Keratinocyte (primary cell): ENCODE results near the gene LPCAT1. TPM values are rescaled to one million over a fixed set of nuclear protein-coding genes. Genes with fewer than 3 reads are reported as not detected.
A peak's percentile ranks its signal among the peaks of the same experiment; 100 is the strongest.
"Not testable (repeated sequence)": the region's sequence is repeated elsewhere in the genome, so short reads cannot be mapped to it uniquely, and the experiment has no call there.

ENCODE experiments used
- DNase-seq: peaks from one replicate; pipeline ENCODE4 v3.0.0-alpha.2; 2011; ENCODE audit warnings: low read depth, missing footprints, low spot score
- FAIRE-seq: peaks from 2 replicates; lab custom pipeline; 2011; peaks lifted over from hg19 to GRCh38; lab: Jason Lieb, UNC
- H2AFZ ChIP-seq: 2 replicates; pipeline ENCODE4 v1.6.0; 2012; ENCODE audit warnings: low read length, control low read depth, inconsistent platforms; ENCODE audit not compliant: control insufficient read depth
- H3K27ac ChIP-seq: 2 replicates; pipeline ENCODE4 v1.5.1; 2011; ENCODE audit warnings: low read length; ENCODE audit not compliant: control insufficient read depth, insufficient read depth
- H3K27me3 ChIP-seq: 3 replicates; pipeline ENCODE4 v1.6.0; 2011; ENCODE audit warnings: low read length; ENCODE audit not compliant: control insufficient read depth, insufficient read depth; ENCODE audit errors: extremely low read depth
- H3K36me3 ChIP-seq, 2 experiments: 2 replicates in 1 of 2; 3 replicates in 1 of 2; pipeline ENCODE4 v1.5.1; 2011; ENCODE audit warnings: low read length in 2 of 2, mild to moderate bottlenecking in 1 of 2; ENCODE audit not compliant: control insufficient read depth in 2 of 2, insufficient read depth in 2 of 2; ENCODE audit errors: extremely low read depth in 1 of 2
- H3K4me1 ChIP-seq: 3 replicates; pipeline ENCODE4 v1.5.1; 2011; ENCODE audit warnings: low read length; ENCODE audit not compliant: control insufficient read depth, insufficient read depth; ENCODE audit errors: extremely low read depth
- H3K4me2 ChIP-seq: 3 replicates; pipeline ENCODE4 v1.6.0; 2011; ENCODE audit warnings: low read depth, low read length; ENCODE audit not compliant: control insufficient read depth, insufficient read depth; ENCODE audit errors: extremely low read depth
- H3K4me3 ChIP-seq, 3 experiments: fragments of 200-600 bp in 1 of 3; sonication (generic) in 1 of 3; 2 replicates in 2 of 3; 3 replicates in 1 of 3; pipeline ENCODE4 v1.5.1; 2011 to 2016; ENCODE audit warnings: low read length in 3 of 3, mild to moderate bottlenecking in 3 of 3, control low read depth in 2 of 3, inconsistent platforms in 1 of 3, low read depth in 1 of 3, mixed read lengths in 1 of 3, mixed run types in 1 of 3, moderate library complexity in 1 of 3; ENCODE audit not compliant: control insufficient read depth in 2 of 3, insufficient read depth in 2 of 3; ENCODE audit errors: extremely low read depth in 1 of 3
- H3K79me2 ChIP-seq: 2 replicates; pipeline ENCODE4 v1.6.0; 2012; ENCODE audit warnings: low read length; ENCODE audit not compliant: control insufficient read depth, insufficient read depth
- H3K9ac ChIP-seq: 3 replicates; pipeline ENCODE4 v1.6.0; 2011; ENCODE audit warnings: low read length; ENCODE audit not compliant: control insufficient read depth, insufficient read depth; ENCODE audit errors: extremely low read depth
- H3K9me1 ChIP-seq: 3 replicates; pipeline ENCODE4 v1.6.0; 2011; ENCODE audit warnings: low read length; ENCODE audit not compliant: control insufficient read depth, insufficient read depth; ENCODE audit errors: extremely low read depth
- H3K9me3 ChIP-seq: 2 replicates; pipeline ENCODE4 v1.5.1; 2012; ENCODE audit warnings: low read depth, low read length; ENCODE audit not compliant: control insufficient read depth
- H4K20me1 ChIP-seq: 3 replicates; pipeline ENCODE4 v1.6.0; 2011; ENCODE audit warnings: low read length; ENCODE audit not compliant: control insufficient read depth, insufficient read depth; ENCODE audit errors: extremely low read depth
- CTCF ChIP-seq, 3 experiments: IDR thresholded peaks in 1 of 3; conservative IDR thresholded peaks in 1 of 3; optimal IDR thresholded peaks in 1 of 3; 2 replicates in 2 of 3; 3 replicates in 1 of 3; pipeline versions ENCODE3 to v1.5.1; 2011; ENCODE audit warnings: low read length in 3 of 3, mild to moderate bottlenecking in 3 of 3, moderate library complexity in 2 of 3, control low read depth in 1 of 3, inconsistent platforms in 1 of 3; ENCODE audit not compliant: insufficient read depth in 2 of 3; ENCODE audit errors: extremely low read depth in 1 of 3
- EZH2 ChIP-seq: IDR thresholded peaks from one replicate; pipeline ENCODE4 v1.6.1; 2012; ENCODE audit warnings: inconsistent platforms, mild to moderate bottlenecking, low read length, moderate library complexity
- dilution Hi-C: fragments of 300-500 bp; cut with MboI; formaldehyde crosslinking; loops from one replicate; pipeline ENCODE4 v1.7.0; 2020; ENCODE audit warnings: low sequenced_read_pairs; ENCODE audit not compliant: extremely low pct_ligation_motif_present
- polyA minus RNA-seq, 3 experiments: library from RNA; depleted of rRNA, polyadenylated mRNA; stranded (reverse); fragments of >200 nt; gene quantifications; 1 replicate in 1 of 3; 2 replicates in 1 of 3; 3 replicates in 1 of 3; pipeline ENCODE4 v1.2.3, GENCODE V29; 2011
- polyA plus RNA-seq, 5 experiments: library from polyadenylated mRNA; depleted of rRNA in 3 of 5; stranded (reverse) in 3 of 5; stranded (forward) in 1 of 5; unstranded in 1 of 5; fragments of >200 nt; gene quantifications; 1 replicate in 1 of 5; 2 replicates in 3 of 5; 3 replicates in 1 of 5; pipeline versions ENCODE4 v1.2.1 to v1.2.3, GENCODE V29; 2011 to 2012; ENCODE audit warnings: missing spikeins in 2 of 5, low read depth in 1 of 5, low replicate concordance in 1 of 5

LPCAT1 gene
- polyA plus RNA-seq (25.4 to 67.3 TPM (median 32.9 TPM) in 3 replicates), polyA minus RNA-seq (27.9 to 30.0 TPM (median 28.5 TPM) in 3 replicates)
- polyA plus RNA-seq (2011; ENCODE audit: low read depth), result 12.0 TPM
- 22.6 and 22.8 TPM in 2 replicates for polyA plus RNA-seq (2011; cell fraction: cytosol; rRNA removed)
- polyA plus RNA-seq (2011; cell fraction: nucleus; rRNA removed), result 65.7 and 66.3 TPM in 2 replicates
- polyA plus RNA-seq (2012; ENCODE audit: low replicate concordance), result 15.3 and 34.5 TPM in 2 replicates
- 28.4 TPM for polyA minus RNA-seq (2011; cell fraction: cytosol; rRNA and poly(A)+ RNA removed)
- 49.3 and 57.1 TPM in 2 replicates for polyA minus RNA-seq (2011; cell fraction: nucleus; rRNA and poly(A)+ RNA removed)

- Histone ChIP-seq H3K27me3 (no peaks in the 10 kb centered on the region), H3K4me1 (peaks cover 10% of the 10 kb centered on the region), H2AFZ (peak within 1 kb of the TSS; percentile 68), H3K9me3 (no peaks in the 10 kb centered on the region), H3K9me1 (no peaks in the 10 kb centered on the region), H3K4me2 (peak within 1 kb of the TSS; percentile 90), H4K20me1 (peaks cover 4% of the 10 kb centered on the region), H3K4me3 (peak within 1 kb of the TSS; percentile 73 to 78 (median 73)), H3K9ac (peak within 1 kb of the TSS; percentile 74), H3K36me3 (peaks cover 3 to 11% of the 10 kb centered on the region in 2 experiments), H3K79me2 (peaks cover 43% of the 10 kb centered on the region), H3K27ac (peak within 1 kb of the TSS; percentile 52)
- dilution Hi-C loops, result no loop called here
- no peak for FAIRE-seq
- TF ChIP-seq CTCF (optimal IDR thresholded peaks at IDR 0.05 in 1 of 3, IDR thresholded peaks at IDR 0.05 in 1 of 3, conservative IDR thresholded peaks at IDR 0.05 in 1 of 3; ENCODE audit: extremely low read depth in 1 of 3, insufficient read depth in 2 of 3, low read length in 3 of 3) (no peak), EZH2 (no peak)
- no peak for DNase-seq
These were observed at the start of gene LPCAT1 for GRCh38 chr5:1523793-1524480. LPCAT1 (minus strand) TSS chr5:1523960; CDS start chr5:1523844, 116 bp downstream.

GRCh38 chr5:1571875-1572274, 48.1 kb upstream of the LPCAT1 start:
- FAIRE-seq, DNase-seq, H3K9me1 ChIP-seq, H3K4me2 ChIP-seq, H3K4me1 ChIP-seq, H2AFZ ChIP-seq, H3K36me3 ChIP-seq, dilution Hi-C loops, H3K79me2 ChIP-seq, H4K20me1 ChIP-seq, H3K9ac ChIP-seq, H3K4me3 ChIP-seq, H3K27me3 ChIP-seq, H3K9me3 ChIP-seq, H3K27ac ChIP-seq: not testable (repeated sequence)
